Stimulated activated CD4-positive, alpha-beta T cell treated with anti-CD3 and anti-CD28 coated beads, Interleukin-2, amount 100 ng/mL, for 24 hours (primary cell): ENCODE measurements around the gene DOCK9.
A peak's percentile ranks its signal among the peaks of the same experiment; 100 is the strongest.

ENCODE experiments used
- DNase-seq, 2 donors: peaks; one replicate each; pipeline ENCODE4 v3.0.0-alpha.2; 2020

The DOCK9 gene, protein sequence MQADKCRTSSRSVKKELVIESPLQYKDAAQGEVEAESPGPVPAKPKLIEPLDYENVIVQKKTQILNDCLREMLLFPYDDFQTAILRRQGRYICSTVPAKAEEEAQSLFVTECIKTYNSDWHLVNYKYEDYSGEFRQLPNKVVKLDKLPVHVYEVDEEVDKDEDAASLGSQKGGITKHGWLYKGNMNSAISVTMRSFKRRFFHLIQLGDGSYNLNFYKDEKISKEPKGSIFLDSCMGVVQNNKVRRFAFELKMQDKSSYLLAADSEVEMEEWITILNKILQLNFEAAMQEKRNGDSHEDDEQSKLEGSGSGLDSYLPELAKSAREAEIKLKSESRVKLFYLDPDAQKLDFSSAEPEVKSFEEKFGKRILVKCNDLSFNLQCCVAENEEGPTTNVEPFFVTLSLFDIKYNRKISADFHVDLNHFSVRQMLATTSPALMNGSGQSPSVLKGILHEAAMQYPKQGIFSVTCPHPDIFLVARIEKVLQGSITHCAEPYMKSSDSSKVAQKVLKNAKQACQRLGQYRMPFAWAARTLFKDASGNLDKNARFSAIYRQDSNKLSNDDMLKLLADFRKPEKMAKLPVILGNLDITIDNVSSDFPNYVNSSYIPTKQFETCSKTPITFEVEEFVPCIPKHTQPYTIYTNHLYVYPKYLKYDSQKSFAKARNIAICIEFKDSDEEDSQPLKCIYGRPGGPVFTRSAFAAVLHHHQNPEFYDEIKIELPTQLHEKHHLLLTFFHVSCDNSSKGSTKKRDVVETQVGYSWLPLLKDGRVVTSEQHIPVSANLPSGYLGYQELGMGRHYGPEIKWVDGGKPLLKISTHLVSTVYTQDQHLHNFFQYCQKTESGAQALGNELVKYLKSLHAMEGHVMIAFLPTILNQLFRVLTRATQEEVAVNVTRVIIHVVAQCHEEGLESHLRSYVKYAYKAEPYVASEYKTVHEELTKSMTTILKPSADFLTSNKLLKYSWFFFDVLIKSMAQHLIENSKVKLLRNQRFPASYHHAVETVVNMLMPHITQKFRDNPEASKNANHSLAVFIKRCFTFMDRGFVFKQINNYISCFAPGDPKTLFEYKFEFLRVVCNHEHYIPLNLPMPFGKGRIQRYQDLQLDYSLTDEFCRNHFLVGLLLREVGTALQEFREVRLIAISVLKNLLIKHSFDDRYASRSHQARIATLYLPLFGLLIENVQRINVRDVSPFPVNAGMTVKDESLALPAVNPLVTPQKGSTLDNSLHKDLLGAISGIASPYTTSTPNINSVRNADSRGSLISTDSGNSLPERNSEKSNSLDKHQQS (N-terminal part only)

DNA sequence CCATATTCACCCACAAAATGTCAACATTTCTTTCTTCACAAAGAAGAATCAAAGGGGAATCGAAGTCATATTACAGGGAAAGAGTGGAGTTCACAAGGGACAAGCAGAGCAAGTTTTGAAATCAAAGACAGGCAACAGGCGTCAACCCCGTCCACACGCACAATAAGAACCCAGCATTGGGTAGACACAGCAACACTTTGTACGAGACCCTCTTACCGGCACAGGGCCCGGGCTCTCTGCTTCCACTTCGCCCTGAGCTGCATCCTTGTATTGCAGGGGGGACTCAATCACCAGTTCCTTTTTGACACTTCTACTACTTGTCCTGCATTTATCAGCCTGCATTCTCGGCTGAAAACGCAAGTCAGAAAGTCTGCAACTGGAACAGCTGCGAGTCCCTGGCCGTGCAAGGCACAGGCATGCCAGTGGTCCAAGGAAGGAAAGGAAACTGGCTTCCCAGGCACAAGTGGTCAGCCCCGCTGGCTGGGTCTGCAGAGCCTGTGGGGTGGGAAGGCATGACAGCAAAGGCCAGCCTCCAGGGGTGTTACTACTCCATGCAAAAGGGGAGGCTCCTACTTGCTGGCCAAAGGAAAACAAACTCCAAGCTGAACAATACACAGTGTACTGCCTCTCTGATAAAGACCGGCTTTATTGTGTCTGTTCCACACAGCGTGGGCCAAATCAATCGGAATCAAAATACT, at the start of gene DOCK9:
Gene DOCK9 (minus strand): TSS at position 497 of the 698 bp plus-strand sequence. CDS start 155 bp downstream, at position 342.
- DNase-seq, result no peak

DNA sequence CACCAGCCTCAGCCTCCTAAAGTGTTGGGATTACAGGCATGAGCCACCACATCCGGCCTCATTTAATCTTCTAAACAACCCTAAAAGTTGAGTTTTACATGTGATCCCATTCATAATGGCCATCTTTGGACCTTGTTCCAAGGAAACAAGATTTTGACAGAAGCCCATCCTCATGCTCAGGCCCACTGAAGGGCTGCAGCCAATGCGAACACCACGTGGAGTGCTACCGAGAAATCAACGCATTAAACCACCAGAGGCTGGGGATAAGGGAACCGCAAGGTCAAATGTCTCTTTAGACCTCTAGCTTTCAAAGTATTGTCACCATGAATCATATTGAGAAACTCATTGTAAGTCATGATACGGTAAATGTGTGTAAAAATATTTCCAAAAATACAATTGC, 49.4 kb upstream of the DOCK9 start:
- DNase-seq, result no peak

DNA sequence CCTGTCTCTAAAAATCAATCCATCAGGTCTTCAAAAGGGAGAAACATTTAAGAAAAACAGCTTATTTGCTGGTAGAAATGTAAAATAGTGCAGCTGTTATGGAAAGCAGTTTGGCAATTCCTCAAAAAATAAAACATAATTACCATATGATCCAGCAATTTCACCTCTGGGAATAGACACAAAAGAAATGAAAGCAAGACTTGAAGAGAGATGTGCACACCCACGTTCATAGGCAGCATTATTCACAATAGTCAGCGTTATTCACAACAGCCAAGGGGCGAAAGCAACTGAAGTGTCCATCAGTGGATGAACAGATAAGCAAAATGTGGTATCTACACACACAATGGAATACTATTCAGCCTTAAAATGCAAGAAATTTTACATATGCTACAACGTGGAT, 45.1 kb upstream of the DOCK9 start:
- no peak for DNase-seq

DNA sequence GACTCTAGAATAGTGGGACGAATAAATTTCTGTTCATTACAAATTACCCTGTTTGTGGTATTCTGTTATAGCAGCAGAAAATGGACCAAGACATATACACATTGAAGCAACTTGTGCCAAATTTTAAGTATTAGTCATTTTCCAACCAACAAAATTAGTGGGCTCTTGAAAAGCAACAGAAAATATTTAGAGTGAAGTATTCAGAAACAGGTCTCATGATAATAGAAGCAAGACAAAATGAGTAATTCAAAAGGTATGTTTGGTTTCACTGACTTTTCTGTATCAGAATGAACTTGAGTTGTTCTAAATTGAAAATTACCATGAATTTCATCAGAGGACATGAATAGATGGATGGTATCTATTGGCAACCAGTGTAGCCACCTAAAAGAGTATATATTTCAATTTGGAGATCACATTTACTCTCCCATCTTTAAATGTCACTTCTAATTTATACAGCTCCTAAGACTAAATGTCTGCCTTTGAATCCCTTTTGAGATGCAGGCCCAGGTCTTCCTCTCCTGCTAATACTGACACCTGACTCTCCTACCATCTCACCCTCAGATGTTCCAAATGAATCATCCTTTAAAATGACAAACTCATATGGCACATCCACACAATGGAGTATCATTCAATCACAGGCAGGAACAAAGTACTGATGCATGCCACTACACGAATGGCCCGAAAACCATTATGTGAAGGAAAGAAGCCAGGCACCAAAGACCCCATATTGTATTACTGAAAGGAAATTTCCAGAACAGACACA, 40.7 kb upstream of the DOCK9 start:
- DNase-seq, result no peak

DNA sequence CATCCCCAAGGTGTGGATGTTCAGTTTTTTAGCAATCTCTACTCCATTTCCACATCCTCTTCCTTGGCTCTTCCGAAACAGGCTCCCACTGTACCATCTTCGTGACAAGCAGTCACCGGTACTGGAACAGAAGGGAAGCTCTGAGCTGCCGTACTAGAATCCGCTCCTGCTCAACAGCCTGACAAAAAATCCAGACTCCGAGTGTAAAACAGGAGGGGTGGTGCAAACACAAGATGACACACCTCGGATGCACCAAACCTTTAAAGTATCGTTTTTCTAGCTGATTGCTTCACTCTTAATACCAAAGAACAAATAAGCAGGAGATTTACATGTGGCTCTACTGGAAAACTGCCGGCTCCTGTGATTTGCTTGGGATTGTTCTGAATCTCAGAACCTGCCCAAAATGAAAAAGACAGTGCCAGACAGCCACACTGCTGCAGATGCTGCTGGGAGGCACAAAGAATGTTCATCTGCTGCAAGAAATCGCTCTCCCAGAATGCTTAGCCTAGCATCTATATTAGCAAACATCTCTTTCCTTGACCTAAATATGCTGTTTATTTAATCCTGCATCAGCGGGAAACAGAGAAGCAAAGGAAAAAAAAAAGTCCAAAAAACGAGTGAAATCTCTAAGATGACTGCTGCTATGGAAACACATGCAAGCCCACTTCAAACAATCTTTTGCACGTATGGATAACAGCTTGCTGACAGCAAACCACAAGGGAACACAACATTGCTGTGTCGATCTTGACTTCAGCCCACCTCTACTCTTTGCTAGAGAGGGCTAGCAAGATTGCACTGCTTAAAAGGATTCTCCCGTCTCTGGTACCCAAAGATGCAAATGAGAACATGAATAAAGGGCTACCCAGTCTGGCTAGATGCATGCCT, 38.0 kb upstream of the DOCK9 start:
- DNase-seq, result no peak

DNA sequence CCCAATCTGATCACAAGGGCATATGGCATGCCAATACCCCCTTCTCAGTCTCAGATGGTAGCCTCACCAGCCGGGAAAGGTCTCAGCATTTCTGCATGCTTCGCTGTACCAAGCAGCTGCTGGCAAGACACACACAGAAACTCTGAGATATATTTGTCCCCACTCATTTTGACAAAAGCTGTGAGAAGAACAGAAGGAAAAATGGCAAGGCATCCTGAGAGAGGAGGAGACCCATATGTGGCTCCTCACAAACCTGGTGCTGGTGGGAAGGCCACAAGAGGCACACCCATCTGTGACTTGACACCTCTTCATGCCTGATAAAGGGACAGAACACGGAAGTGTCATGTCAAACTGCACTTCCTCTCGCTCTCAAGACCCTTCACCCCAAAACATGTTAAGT, 36.7 kb upstream of the DOCK9 start:
- no peak for DNase-seq

DNA sequence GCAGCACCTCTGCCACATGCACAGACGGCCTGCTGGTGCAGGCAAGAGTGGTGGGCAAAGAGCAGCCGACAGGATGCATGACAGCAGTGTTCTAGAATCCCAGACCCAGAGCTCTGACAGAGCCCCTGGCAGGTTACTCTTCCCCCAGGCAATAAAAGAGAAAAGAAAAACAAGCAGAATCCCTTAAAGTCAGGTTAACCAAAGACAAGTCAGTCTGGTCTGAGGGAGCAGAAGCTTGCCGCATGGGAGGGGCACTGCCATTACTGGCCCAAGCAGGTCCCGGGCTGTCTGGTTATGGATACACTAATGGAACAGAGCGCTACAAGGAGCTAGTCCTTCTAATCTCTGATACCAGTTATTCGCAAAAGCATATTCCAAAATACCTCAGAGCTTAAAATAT, 36.1 kb upstream of the DOCK9 start:
- DNase-seq, result no peak

DNA sequence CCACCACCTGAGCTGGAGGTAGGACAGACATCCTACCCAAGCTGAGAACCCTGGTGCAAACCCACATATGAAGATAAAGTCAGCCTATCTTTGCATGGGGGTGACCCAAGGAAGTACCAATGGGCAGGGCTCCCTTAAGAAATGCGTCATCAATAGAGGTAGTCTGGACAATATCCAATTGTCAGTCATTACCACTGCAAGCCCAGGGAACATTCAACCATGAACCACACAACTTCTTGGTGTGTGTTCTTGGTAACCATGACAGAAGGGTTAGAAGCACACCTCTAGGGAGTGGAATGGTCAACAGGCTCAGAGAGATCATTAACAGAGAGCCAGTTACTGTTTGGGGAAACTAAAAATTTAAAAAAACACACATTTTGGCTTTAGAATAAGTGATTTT, 34.7 kb upstream of the DOCK9 start:
- DNase-seq, result no peak

DNA sequence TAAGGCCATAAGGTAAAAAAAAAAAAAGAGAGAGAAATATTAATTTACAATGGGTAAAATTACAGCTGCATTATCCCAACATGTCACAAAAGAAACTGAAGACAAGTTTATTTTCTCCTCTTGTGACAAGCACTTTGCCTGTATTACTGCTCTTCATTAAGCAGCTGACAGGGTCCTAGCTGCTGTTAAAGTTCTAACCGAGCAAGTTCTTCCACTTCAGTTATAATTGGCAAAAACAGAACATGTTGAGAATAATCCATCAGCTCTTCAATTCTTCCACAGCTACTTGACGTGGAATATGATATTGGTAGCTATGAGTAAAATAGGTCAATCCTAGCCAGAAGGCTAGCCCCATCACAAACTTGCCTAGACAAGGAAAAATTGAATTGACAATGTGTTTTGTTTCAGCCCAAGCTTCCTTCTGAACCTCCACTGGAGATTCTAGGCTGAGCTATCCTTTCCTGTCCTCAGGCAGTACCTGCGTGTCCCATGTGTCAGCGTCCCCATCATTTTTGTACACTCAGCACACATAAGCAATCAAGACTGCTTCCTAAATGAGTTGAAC, 32.2 kb upstream of the DOCK9 start:
- no peak for DNase-seq

DNA sequence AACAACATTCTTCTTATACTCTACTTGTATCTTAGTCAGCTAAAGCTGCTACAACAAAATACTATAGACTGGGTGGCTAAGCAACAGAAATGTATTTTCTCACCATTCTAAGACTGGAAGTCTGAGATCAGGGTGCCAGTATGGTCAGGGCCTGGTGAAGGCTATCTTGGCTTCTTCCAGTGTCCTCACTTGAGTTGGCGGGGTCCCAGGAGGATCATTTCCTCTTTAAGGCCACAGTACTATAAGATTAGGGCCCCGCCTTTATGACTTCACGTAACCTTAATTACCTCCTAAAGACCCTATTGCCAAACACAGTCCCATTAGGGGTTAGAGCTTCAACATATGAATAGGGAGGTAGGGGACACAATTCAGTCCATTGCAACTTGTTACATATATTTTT, 30.7 kb upstream of the DOCK9 start:
- DNase-seq, result no peak

DNA sequence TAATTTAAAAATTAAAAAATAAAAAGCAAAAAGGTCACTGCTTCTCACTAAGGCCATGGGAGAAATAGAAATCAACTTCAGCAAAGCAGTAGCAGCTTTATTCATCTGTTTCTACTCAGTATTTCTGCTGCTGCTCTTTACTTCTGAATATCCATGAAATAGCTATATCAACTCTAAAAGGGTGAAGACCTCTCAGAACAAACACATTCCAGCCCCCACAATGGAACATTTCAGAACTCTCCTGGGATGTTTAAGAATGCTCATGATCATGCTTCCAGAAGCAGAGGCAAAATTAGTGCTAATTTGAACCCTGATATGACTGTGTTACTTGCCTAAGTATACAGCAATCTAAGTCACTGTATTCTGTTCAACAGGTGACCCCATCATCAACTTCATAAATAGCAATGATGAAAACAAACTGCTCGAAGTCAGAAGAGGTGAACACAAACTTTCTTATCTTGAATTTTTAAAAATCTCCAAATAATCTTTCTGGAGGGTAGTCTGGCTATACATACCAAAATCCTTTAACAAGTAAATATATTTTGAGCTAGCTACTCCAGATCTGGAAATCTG, 29.6 kb upstream of the DOCK9 start:
- no peak for DNase-seq

DNA sequence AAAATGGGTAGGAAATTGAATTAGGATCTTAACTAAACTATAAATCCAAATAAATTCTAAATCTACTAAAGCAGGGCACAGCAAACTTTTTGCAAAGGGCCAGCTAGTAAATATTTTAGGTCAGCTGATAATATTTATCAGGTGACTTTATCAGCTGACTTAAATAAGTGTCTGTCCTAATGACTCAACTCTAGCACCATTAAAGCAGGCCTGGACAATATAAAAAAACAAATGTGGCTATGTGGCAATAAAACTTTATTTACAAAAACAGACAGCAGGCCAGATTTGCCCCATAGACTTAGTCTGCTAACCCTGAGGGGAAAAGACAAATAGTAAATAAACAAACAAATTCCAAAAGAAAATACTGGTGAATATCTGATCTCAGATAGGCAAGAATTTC, 27.7 kb upstream of the DOCK9 start:
- DNase-seq, result no peak

DNA sequence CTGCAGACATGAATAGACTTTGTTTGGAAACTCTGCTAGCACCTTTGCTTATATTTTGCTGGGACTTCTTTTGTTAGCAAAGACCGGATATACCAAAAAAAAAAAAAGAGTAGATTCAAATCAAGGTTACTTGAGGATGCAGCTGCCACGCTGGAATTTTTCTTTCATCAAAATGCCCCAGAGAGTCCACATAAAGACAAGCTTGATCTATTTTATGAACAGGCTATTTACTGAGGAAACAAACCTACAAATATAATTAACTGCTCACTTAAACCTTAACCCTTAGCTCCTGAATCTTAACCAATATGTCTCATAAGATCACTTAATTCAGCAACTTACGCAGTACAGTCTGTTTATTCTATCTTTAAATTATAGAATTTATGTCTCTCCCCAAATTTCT, 27.1 kb upstream of the DOCK9 start:
- DNase-seq, result no peak

DNA sequence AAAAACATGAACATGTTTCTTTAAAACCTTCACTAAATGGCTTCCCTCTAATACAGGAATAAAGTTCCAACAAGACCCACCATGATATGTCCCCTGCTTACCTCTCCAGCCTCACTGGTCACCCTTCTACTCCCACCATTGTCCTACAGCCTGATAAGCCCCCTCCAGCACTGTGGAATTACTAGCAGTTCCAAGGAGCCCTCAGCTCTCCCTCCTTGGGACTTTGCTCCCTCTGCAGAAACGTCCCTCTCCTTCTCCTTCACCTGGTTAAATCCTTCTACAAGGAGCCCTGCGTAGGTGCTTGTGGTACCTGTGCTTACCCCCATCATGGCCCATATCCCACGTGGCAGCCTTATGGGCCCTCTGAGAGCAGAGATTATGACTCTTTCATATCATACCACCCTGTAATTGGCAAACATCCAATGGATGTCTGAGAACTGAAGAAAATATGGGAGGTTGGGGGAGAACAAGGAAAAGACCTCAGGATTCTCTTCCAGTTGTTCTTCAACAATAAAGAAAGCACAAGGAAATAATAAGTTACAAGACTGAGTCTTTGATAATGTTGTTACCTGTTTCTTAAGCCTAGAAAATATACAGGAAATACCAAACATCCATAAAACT, 26.1 kb upstream of the DOCK9 start:
- no peak for DNase-seq

DNA sequence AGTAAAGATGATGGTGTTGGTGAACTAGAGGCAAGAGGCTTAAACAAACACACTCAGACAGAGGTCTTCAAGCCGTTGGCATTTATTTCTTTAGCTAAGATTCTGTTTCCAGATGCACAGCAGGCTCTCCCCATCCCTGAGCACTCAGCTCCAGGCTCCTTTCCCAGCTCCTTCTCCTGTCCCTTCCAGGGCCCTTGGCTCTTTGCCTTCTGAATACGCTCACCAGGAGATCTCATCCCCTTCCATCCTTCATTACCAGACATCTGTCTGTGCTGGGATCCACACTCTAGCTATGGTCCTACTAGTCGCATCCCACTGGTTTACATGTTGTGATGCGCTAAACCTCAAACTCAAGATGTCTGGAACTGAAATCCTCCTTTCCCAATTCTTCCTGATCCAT, 25.3 kb upstream of the DOCK9 start:
- no peak for DNase-seq

DNA sequence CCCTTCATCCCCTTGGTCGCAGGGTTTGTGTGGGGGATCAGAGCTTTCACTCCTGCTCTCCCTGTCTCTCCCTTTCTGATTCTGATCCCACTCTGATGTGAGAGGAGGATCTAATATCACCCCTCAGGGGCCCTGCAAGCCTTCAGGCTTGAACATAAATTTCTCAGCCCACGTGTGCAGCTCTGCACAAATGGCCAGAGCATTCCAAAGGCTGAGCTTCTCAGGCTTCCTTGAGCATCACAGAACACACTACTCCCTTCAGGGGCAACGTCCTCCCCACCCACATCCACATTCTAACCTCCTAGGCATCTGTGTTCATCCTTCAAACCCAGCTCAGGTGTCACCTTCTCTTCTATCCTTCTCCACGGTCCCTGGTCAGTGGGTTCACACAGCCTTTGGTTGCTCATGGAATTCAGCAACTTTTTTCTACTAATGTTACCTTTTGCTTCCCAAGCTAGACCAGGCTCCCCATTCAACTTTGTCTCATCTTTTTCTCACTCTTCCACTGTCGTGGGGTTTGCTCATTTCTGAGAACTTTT, 24.4 kb upstream of the DOCK9 start:
- DNase-seq, result no peak

DNA sequence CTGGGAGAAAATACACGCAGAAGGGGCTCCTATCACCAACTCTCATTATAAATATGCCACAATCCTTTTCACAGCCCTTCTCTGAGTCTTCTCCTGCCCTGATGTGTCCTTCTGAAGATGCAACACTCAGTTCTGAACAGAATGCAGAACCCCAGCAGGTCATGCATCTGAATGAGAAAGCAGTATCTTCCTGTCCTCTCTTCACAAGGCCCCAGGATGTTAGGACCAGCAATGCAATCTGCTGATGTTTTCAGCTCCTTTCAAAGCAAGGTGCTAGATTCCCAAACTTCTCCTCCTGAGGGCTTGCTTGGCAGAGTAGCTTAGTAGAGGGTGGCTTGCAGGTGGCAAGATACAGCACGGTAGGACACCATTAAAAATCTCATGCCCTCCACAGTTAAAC, 22.3 kb upstream of the DOCK9 start:
- DNase-seq, result no peak

DNA sequence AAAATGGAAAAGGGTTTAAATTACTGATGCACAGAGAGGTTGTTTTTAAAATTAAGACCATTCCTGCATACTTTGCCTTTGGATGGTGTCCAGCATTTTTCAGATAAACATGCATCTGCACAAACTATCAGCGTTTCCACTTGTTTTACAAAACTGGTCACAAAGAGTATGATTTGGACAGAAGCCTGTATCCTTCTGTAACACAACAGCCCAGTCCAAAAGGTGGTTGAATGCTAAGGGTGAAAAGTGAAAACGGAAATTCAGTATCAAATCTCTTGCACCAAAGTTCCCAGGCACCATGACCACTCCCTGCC, 21.7 kb upstream of the DOCK9 start:
- no peak for DNase-seq

DNA sequence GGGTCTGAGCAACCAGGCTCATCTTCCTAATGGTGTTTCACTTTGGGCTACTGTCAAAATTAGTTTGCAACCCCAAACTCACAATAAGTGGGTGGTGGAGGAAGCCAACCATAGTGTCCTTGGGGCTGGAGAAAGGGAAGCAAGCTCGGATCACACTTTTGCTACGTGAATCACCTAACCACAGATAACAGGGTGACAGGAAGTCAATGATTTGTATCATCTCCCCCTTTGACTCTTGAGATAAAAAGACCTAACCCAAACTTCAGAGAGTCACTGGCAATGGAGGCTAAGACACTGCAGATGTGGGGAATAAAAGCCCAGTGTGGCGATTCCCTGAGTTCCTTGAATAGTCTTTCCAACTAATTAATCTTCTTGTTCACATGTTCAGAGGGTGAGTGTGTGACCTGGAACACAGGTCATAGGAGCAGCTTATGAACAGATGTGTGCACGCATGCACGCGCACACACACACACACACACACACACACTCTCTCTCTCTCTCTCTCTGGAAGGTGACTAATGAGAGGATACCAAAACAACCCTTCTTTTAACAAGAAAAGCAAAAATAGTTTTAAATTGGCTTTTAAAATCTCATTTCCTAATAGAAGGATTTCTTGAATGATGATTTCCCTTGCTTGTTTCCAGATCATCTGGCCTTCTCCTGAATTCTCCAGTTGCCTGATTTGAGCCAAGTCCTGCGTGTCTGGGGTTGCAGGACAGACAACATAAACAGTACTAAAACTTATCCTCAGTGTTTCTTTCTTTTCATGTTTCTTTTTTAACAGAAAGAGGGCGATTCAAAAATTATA, 21.2 kb upstream of the DOCK9 start:
- peak; percentile 16 to 28 for DNase-seq
